Measurements from ENCODE around the gene DDX20. TPM values are rescaled to one million over a fixed set of nuclear protein-coding genes. Genes with fewer than 3 reads are reported as not detected.
A peak's percentile ranks its signal among the peaks of the same experiment; 100 is the strongest.

DDX20 gene
- total and polyA plus RNA-seq, 7 donors, result 6.2 to 11.6 (median 8.1) TPM

DNA sequence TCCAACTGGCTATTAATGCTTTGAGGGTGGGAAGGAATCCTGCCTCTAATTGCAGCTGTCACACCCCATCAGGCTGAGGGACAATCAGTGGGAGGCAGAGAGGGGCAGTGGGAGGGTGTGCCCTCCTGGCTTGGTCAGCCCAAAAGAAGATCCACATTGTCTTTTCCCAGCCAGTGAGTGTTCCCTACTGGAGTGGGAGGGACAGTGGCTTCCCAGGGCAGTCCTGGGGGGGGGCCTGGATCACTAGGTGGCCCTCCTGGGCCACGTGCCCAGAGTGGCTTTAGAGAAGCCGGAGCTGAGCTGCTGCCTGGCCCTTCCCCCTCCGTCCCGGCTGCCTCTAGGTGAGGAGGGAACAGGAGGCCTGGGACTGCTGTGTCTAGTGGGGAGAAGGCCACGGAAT, 30.5 kb upstream of the DDX20 start:
- peak; percentile 58 to 90 for DNase-seq
- no peaks in the 10 kb centered on the region for H3K9me3 ChIP-seq
- peak overlapping the region; percentile 71 for H3K27ac ChIP-seq
- 10 to 17% (median 17%) methylated on average over 5 of the region's 5 CpGs for WGBS, 3 donors
- H3K36me3 ChIP-seq (ENCODE audit: insufficient read depth in 1 of 2, low read depth in 1 of 2), result peaks cover 0 to 10% of the 10 kb centered on the region in 2 donors
- H3K27me3 ChIP-seq (ENCODE audit: insufficient read depth in 3 of 3, low read length in 2 of 3), result no peaks in the 10 kb centered on the region
- peaks cover 78% of the 10 kb centered on the region for H3K4me1 ChIP-seq
- ATAC-seq, result peak; percentile 67 to 79 (median 74)
- H3K4me3 ChIP-seq, result no peak overlapping the region
- intact Hi-C loops (cut with DNase I), result no loop called here
- TF ChIP-seq, protein P1, sequence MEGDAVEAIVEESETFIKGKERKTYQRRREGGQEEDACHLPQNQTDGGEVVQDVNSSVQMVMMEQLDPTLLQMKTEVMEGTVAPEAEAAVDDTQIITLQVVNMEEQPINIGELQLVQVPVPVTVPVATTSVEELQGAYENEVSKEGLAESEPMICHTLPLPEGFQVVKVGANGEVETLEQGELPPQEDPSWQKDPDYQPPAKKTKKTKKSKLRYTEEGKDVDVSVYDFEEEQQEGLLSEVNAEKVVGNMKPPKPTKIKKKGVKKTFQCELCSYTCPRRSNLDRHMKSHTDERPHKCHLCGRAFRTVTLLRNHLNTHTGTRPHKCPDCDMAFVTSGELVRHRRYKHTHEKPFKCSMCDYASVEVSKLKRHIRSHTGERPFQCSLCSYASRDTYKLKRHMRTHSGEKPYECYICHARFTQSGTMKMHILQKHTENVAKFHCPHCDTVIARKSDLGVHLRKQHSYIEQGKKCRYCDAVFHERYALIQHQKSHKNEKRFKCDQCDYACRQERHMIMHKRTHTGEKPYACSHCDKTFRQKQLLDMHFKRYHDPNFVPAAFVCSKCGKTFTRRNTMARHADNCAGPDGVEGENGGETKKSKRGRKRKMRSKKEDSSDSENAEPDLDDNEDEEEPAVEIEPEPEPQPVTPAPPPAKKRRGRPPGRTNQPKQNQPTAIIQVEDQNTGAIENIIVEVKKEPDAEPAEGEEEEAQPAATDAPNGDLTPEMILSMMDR (IDR thresholded peaks at IDR 0.05), result no peak

DNA sequence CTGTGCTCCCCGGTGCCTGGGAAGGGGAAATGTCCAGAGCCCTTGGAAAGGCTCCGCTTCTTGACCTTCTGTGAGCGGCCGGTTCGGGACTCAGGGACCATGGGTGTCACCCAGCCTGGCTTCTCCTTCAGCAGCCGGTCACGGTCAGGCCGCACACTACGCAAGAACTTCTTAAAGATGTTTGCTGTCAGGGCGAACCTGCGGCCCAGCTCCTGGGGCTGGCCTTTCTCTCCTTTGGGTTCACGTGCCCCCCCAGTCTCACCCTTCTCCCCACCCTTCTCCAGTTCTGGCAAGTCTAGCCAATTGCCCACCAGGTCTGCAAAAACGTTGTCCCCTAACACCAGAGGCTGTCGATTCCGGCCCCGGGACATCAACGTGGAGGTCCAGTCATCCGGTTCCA, 28.6 kb upstream of the DDX20 start:
- TF ChIP-seq, protein P1 (IDR thresholded peaks at IDR 0.05), result no peak
- no peak for DNase-seq
- Histone ChIP-seq H3K27ac (no peak overlapping the region), H3K4me1 (peaks cover 78% of the 10 kb centered on the region), H3K4me3 (no peak overlapping the region), H3K9me3 (no peaks in the 10 kb centered on the region), H3K27me3 (ENCODE audit: insufficient read depth in 3 of 3, low read length in 2 of 3) (no peaks in the 10 kb centered on the region), H3K36me3 (ENCODE audit: insufficient read depth in 1 of 2, low read depth in 1 of 2) (peaks cover 0 to 10% of the 10 kb centered on the region in 2 donors)
- 78 to 86% (median 80%) methylated on average over 18 of the region's 18 CpGs for WGBS, 3 donors
- intact Hi-C loops (cut with DNase I), result no loop called here
- ATAC-seq, result no peak

DNA sequence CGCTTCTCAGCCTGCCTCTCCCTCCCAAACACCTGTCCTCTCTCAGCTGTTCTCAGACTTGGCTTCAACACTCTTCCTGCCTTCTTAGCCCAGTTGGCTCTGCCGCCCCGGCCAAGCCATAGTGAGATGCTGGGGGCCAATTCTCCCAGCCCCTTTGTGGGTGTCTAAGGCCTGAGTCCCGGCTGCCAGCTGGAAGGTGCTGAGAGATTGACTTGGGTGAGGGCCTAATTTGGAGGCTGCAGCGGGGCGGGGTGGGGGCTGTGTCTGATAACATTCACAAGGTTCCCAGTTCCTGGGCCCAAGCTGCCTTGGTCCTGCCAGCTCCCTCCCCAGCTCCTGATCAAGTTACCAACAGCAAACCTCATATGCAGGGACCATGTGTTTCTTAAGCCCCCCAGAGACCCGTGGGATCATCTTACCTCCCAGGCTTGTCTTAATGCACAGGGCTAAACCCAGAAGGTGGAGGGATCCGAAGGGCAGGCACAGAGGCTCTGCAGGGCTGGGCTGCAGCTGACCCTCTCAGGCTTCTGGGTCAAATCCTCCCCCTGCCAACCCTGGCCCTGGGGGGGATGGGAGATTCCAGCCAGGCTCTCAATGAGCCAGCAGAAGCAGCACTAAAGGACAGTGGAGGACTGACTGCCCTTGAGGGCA, 26.3 kb upstream of the DDX20 start:
- peaks cover 84% of the 10 kb centered on the region for H3K4me1 ChIP-seq
- peaks cover 0 to 21% of the 10 kb centered on the region in 2 donors for H3K36me3 ChIP-seq (ENCODE audit: insufficient read depth in 1 of 2, low read depth in 1 of 2)
- H3K27me3 ChIP-seq (ENCODE audit: insufficient read depth in 3 of 3, low read length in 2 of 3), result no peaks in the 10 kb centered on the region
- TF ChIP-seq, protein P1 (IDR thresholded peaks at IDR 0.05), result no peak
- no peaks in the 10 kb centered on the region for H3K9me3 ChIP-seq
- H3K27ac ChIP-seq, result peak overlapping the region; percentile 90
- no peak overlapping the region for H3K4me3 ChIP-seq
- ATAC-seq (peak; percentile 71 to 84 (median 78)), DNase-seq (peak in 1 of 2 donors; percentile 76)
- WGBS, 3 donors, result 13 to 14% (median 13%) methylated on average over 8 of the region's 8 CpGs
- intact Hi-C loops (cut with DNase I), result no loop called here

DNA sequence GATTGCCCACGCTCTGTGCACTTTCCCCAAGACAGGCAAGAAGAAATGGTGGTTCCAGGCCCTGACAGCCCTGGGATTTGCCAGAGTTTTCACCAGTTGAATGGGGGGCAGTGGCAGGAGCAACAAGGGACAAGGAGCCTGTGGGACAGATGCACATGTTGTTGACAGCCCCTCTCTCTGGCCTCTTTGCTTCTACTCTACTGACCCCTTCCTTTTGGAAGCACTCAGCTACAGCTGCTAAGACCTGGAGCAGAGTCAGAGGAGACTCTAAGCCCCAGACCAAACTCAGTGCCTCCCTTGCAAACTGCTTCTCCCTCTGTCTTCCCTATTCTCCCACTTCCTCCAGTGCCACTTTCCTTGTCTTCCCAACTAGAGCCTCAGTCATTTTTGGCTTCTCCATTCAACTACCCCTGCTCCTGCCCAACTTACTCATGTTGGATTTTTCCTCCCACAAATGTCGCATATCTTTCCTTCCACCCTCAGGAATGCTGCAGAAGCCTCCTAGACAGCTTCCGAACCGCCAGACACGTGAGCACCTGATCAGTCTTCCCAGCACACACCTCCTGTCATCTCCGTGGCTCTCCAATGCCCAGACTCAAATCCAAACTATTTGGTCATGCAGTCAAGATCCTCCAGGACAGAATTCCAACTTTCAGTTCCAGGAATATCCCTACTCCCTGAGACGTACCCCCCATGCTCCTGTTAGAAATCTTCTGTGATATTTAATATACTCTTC, 25.6 kb upstream of the DDX20 start:
- Histone ChIP-seq H3K4me3 (no peak overlapping the region), H3K4me1 (peaks cover 85% of the 10 kb centered on the region), H3K27me3 (ENCODE audit: insufficient read depth in 3 of 3, low read length in 2 of 3) (no peaks in the 10 kb centered on the region), H3K36me3 (ENCODE audit: insufficient read depth in 1 of 2, low read depth in 1 of 2) (peaks cover 0 to 23% of the 10 kb centered on the region in 2 donors), H3K9me3 (no peaks in the 10 kb centered on the region), H3K27ac (peak overlapping the region; percentile 90)
- TF ChIP-seq, protein P1 (IDR thresholded peaks at IDR 0.05), result no peak
- WGBS, 3 donors, result 37 to 66% (median 37%) methylated on average over 7 of the region's 7 CpGs
- intact Hi-C loops (cut with DNase I), result no loop called here
- ATAC-seq (no peak), DNase-seq (no peak)
